IPS-15b (cell line): ENCODE data around the gene PDIA4.
"Not testable (repeated sequence)": the region's sequence is repeated elsewhere in the genome, so short reads cannot be mapped to it uniquely, and the experiment has no call there.

Source experiments
- H3K27me3 ChIP-seq: one replicate; pipeline ENCODE4 v1.6.1; 2013; ENCODE audit warnings: low read length; ENCODE audit not compliant: control insufficient read depth, insufficient read depth
- H3K36me3 ChIP-seq: one replicate; pipeline ENCODE4 v1.6.1; 2013; ENCODE audit warnings: low read length; ENCODE audit not compliant: control insufficient read depth, insufficient read depth
- H3K4me1 ChIP-seq: one replicate; pipeline ENCODE4 v1.6.1; 2013; ENCODE audit warnings: mild to moderate bottlenecking, low read length; ENCODE audit not compliant: control insufficient read depth, insufficient read depth
- H3K4me3 ChIP-seq: one replicate; pipeline ENCODE4 v1.5.1; 2013; ENCODE audit warnings: low read depth, low read length
- H3K9ac ChIP-seq: one replicate; pipeline ENCODE4 v1.6.1; 2013; ENCODE audit warnings: low read depth, mild to moderate bottlenecking, low read length
- H3K9me3 ChIP-seq: one replicate; pipeline ENCODE4 v1.6.1; 2013; ENCODE audit warnings: mild to moderate bottlenecking, low read length; ENCODE audit not compliant: control insufficient read depth, insufficient read depth

The PDIA4 gene

DNA sequence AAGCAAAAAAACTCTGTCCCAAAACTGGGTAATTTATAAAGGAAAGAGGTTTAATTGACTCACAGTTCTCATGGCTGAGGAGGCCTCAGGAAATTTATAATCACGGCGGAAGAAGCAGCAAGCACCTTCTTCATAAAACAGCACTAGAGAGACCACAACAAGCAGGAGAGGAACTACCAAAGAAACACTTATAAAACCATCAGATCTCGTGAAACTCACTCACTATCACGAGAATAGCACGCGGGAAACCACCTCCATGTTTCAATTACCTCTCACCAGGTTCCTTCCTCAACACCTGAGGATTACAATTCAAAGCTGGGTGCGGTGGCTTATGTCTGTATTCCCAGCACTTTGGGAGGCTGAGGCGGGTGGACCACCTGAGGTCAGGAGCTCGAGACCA is 48.5 kb downstream of the PDIA4 start:
- no peaks in the 10 kb centered on the region for H3K27me3 ChIP-seq
- no peaks in the 10 kb centered on the region for H3K36me3 ChIP-seq
- no peak overlapping the region for H3K9ac ChIP-seq
- H3K4me1 ChIP-seq: peaks cover 10% of the 10 kb centered on the region
- H3K9me3 ChIP-seq: no peaks in the 10 kb centered on the region
- no peak overlapping the region for H3K4me3 ChIP-seq

GRCh38 chr7:148979072-148979471 is 49.2 kb downstream of the PDIA4 start:
- H3K4me3 ChIP-seq, H3K27me3 ChIP-seq, H3K9me3 ChIP-seq, H3K36me3 ChIP-seq, H3K9ac ChIP-seq: not testable (repeated sequence)
- H3K4me1 ChIP-seq: peaks cover 10% of the 10 kb centered on the region

- Histone ChIP-seq H3K9me3 (no peaks in the 10 kb centered on the region), H3K4me3 (peak overlapping the region; percentile 24), H3K9ac (no peak overlapping the region), H3K27me3 (no peaks in the 10 kb centered on the region), H3K4me1 (peaks cover 10% of the 10 kb centered on the region), H3K36me3 (no peaks in the 10 kb centered on the region)
These were observed 50.2 kb downstream of the PDIA4 start for GRCh38 chr7:148978091-148978490.

GRCh38 chr7:148975896-148976295 is 52.4 kb downstream of the PDIA4 start:
- H3K9ac ChIP-seq: no peak overlapping the region
- peaks cover 10% of the 10 kb centered on the region for H3K4me1 ChIP-seq
- H3K36me3 ChIP-seq: no peaks in the 10 kb centered on the region
- no peaks in the 10 kb centered on the region for H3K9me3 ChIP-seq
- H3K27me3 ChIP-seq: no peaks in the 10 kb centered on the region
- no peak overlapping the region for H3K4me3 ChIP-seq

DNA sequence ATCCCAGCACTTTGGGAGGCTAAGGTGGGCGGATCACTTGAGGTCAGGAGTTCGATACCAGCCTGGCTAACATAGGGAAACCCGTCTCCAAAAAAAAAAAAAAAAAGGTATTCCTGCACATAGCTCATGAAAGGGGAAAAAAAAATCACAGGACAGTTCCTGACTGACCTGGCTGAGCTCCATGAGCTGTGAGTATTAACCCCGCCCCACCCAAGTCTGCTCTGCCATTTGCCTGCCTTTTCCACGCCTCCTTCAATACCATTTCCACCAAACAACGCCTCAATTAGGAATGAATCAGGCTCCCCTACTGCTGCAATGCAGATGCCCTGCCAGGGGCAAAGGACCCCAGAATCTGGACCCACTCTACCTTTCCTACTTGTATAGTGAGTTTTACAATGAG is 55.0 kb downstream of the PDIA4 start:
- Histone ChIP-seq H3K9me3 (no peaks in the 10 kb centered on the region), H3K4me1 (peaks cover 7% of the 10 kb centered on the region), H3K27me3 (no peaks in the 10 kb centered on the region), H3K9ac (no peak overlapping the region), H3K36me3 (no peaks in the 10 kb centered on the region), H3K4me3 (no peak overlapping the region)

- Histone ChIP-seq H3K4me1 (peaks cover 4% of the 10 kb centered on the region), H3K9ac (no peak overlapping the region), H3K27me3 (no peaks in the 10 kb centered on the region), H3K36me3 (no peaks in the 10 kb centered on the region), H3K9me3 (no peaks in the 10 kb centered on the region), H3K4me3 (no peak overlapping the region)
These were observed 55.9 kb downstream of the PDIA4 start for GRCh38 chr7:148972375-148972774.

DNA sequence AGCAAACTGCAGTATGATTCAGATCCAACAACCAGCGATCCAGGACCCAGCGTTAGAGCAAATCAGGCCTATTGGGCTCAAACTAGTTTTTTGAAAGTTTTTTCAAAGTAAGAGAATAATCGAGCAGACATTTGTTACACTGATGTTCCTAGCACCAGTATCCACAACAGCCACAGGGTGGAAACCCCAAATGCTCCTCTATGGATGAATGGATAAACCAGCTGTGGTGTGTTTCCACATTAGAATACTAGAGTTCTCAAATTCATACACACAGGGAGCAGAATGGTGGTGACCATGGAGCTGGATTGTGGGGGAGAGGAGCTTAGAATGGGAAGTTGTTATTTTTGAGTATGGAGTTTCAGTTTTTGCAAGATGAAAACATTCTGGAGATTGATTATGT is 60.7 kb downstream of the PDIA4 start:
- no peaks in the 10 kb centered on the region for H3K27me3 ChIP-seq
- no peak overlapping the region for H3K4me3 ChIP-seq
- H3K9ac ChIP-seq: no peak overlapping the region

DNA sequence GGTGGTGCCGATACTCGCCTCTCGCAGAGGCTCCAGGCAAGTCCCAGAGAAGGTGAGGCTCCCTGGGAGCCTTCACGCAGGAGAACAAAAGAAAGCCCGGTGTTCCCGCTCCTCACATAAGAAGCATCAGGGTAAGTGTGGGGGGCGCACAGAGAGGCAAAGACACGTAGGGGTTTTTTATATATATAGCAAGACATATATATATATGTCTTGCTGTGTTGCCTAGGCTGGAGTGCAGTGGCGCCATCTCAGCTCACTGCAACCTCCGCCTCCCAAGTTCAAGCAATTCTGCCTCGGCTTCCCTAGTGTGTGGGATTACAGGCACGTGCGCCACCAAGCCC is 61.3 kb downstream of the PDIA4 start:
- Histone ChIP-seq H3K9ac (no peak overlapping the region), H3K9me3 (no peaks in the 10 kb centered on the region), H3K27me3 (no peaks in the 10 kb centered on the region), H3K36me3 (no peaks in the 10 kb centered on the region), H3K4me1 (no peaks in the 10 kb centered on the region), H3K4me3 (peak overlapping the region; percentile 23)

More for the DNA sequence above, 60.7 kb downstream of the PDIA4 start:
- H3K9me3 ChIP-seq: no peaks in the 10 kb centered on the region
- H3K36me3 ChIP-seq: no peaks in the 10 kb centered on the region
- no peaks in the 10 kb centered on the region for H3K4me1 ChIP-seq

GRCh38 chr7:148964483-148965267 is 63.6 kb downstream of the PDIA4 start:
- Histone ChIP-seq H3K9ac (no peak overlapping the region), H3K4me1 (no peaks in the 10 kb centered on the region), H3K9me3 (no peaks in the 10 kb centered on the region), H3K27me3 (no peaks in the 10 kb centered on the region), H3K4me3 (peak overlapping the region; percentile 9), H3K36me3 (no peaks in the 10 kb centered on the region)

- H3K4me1 ChIP-seq: no peaks in the 10 kb centered on the region
- H3K9ac ChIP-seq: no peak overlapping the region
- no peaks in the 10 kb centered on the region for H3K9me3 ChIP-seq
- peak overlapping the region; percentile 9 for H3K4me3 ChIP-seq
- H3K27me3 ChIP-seq: no peaks in the 10 kb centered on the region
- no peaks in the 10 kb centered on the region for H3K36me3 ChIP-seq
These were observed 64.5 kb downstream of the PDIA4 start for GRCh38 chr7:148963583-148964482.

GRCh38 chr7:148962823-148963582 is 65.3 kb downstream of the PDIA4 start:
- no peaks in the 10 kb centered on the region for H3K27me3 ChIP-seq
- no peaks in the 10 kb centered on the region for H3K4me1 ChIP-seq
- H3K9ac ChIP-seq: no peak overlapping the region

More at GRCh38 chr7:148962823-148963582, 65.3 kb downstream of the PDIA4 start:
- Histone ChIP-seq H3K4me3 (peak overlapping the region; percentile 60), H3K9me3 (no peaks in the 10 kb centered on the region), H3K36me3 (no peaks in the 10 kb centered on the region)
